WTC11 (cell line): ENCODE measurements around the gene PCDHGC5. TPM values are rescaled to one million over a fixed set of nuclear protein-coding genes. Genes with fewer than 3 reads are reported as not detected.

ENCODE experiments used
- ATAC-seq: fragments of 200-7000 bp; cut with Tn5 transposase; 2 replicates; pipeline ENCODE4 v1.10.0; 2021; ENCODE audit warnings: mild to moderate bottlenecking, moderate library complexity
- CTCF ChIA-PET: fragments of 300-600 bp; sonication (Branson Sonifier 250); formaldehyde crosslinking; loops from one replicate; lab custom pipeline; 2021; ENCODE audit warnings: antibody characterized with exemption; lab: Charles Lee
- POLR2A ChIA-PET: fragments of 350-600 bp; sonication (Branson Sonifier 250); formaldehyde crosslinking; loops from one replicate; lab custom pipeline; 2021; ENCODE audit warnings: antibody characterized with exemption; lab: Charles Lee
- DNase-seq: peaks from one replicate; pipeline ENCODE4 v3.0.0; 2021; ENCODE audit warnings: low spot score
- H3K27ac Mint-ChIP-seq: 2 replicates; pipeline ENCODE4 v1.8.0; 2021; ENCODE audit warnings: mixed read lengths
- H3K27me3 Mint-ChIP-seq: 2 replicates; pipeline ENCODE4 v1.8.0; 2021; ENCODE audit warnings: low read depth, mild to moderate bottlenecking, moderate library complexity, mixed read lengths
- H3K36me3 Mint-ChIP-seq: 2 replicates; pipeline ENCODE4 v1.8.0; 2021; ENCODE audit warnings: mixed read lengths
- H3K4me1 Mint-ChIP-seq: 2 replicates; pipeline ENCODE4 v1.8.0; 2022; ENCODE audit warnings: mixed read lengths
- H3K4me3 Mint-ChIP-seq: 2 replicates; pipeline ENCODE4 v1.8.0; 2021; ENCODE audit warnings: mild to moderate bottlenecking, moderate library complexity, mixed read lengths
- H3K9me3 Mint-ChIP-seq: 2 replicates; pipeline ENCODE4 v1.8.0; 2021; ENCODE audit warnings: mixed read lengths
- FOXJ3 ChIP-seq: sonication (generic); formaldehyde crosslinking; IDR thresholded peaks from 2 replicates; pipeline ENCODE4 v1.9.0; 2021; ENCODE audit warnings: missing genetic modification reagents, mild to moderate bottlenecking, borderline replicate concordance
- IRF2 ChIP-seq: sonication (generic); formaldehyde crosslinking; IDR thresholded peaks from 2 replicates; pipeline ENCODE4 v1.8.0; 2022; ENCODE audit warnings: low read depth, missing genetic modification reagents, borderline replicate concordance
- KAT7 ChIP-seq: sonication (generic); formaldehyde crosslinking; IDR thresholded peaks from 2 replicates; pipeline ENCODE4 v1.8.1; 2023; ENCODE audit warnings: missing genetic modification reagents, mild to moderate bottlenecking, borderline replicate concordance
- NFATC4 ChIP-seq: fragments of 250-450 bp; sonication (Bioruptor Pico); IDR thresholded peaks from 2 replicates; pipeline ENCODE4 v1.9.0; 2021; ENCODE audit warnings: mild to moderate bottlenecking
- NFYB ChIP-seq: sonication (generic); formaldehyde crosslinking; conservative IDR thresholded peaks from 2 replicates; pipeline ENCODE4 v1.8.0; 2022; ENCODE audit warnings: low read depth, missing genetic modification reagents
- NR1H2 ChIP-seq: sonication (generic); formaldehyde crosslinking; IDR thresholded peaks from 2 replicates; pipeline ENCODE4 v1.9.0; 2021; ENCODE audit warnings: mild to moderate bottlenecking, moderate library complexity, missing genetic modification reagents
- RORB ChIP-seq: fragments of 250-450 bp; sonication (Bioruptor Pico); IDR thresholded peaks from 2 replicates; pipeline ENCODE4 v1.9.0; 2021; ENCODE audit warnings: mild to moderate bottlenecking
- SMAD3 ChIP-seq: sonication (generic); formaldehyde crosslinking; IDR thresholded peaks from 2 replicates; pipeline ENCODE4 v1.8.0; 2022; ENCODE audit warnings: missing genetic modification reagents, mild to moderate bottlenecking, borderline replicate concordance
- SOX15 ChIP-seq: fragments of 250-450 bp; sonication (Bioruptor Pico); IDR thresholded peaks from 2 replicates; pipeline ENCODE4 v1.9.0; 2021; ENCODE audit warnings: mild to moderate bottlenecking
- SP1 ChIP-seq: sonication (generic); formaldehyde crosslinking; conservative IDR thresholded peaks from 2 replicates; pipeline ENCODE4 v1.8.1; 2022; ENCODE audit warnings: missing genetic modification reagents
- TCF7 ChIP-seq: sonication (generic); formaldehyde crosslinking; IDR thresholded peaks from 2 replicates; pipeline ENCODE4 v1.8.0; 2022; ENCODE audit warnings: mild to moderate bottlenecking, low read depth, missing genetic modification reagents, moderate library complexity
- ZNF121 ChIP-seq: sonication (generic); formaldehyde crosslinking; IDR thresholded peaks from 2 replicates; pipeline ENCODE4 v1.8.0; 2023; ENCODE audit warnings: missing genetic modification reagents
- ZNF263 ChIP-seq: sonication (generic); formaldehyde crosslinking; IDR thresholded peaks from 2 replicates; pipeline ENCODE4 v1.8.1; 2022; ENCODE audit warnings: low read depth, mild to moderate bottlenecking, moderate library complexity, missing genetic modification reagents
- ZNF423 ChIP-seq: fragments of 250-450 bp; sonication (Bioruptor Pico); IDR thresholded peaks from 2 replicates; pipeline ENCODE4 v2.1.2; 2022; ENCODE audit warnings: mild to moderate bottlenecking, moderate library complexity
- total RNA-seq: library from RNA; stranded (reverse); gene quantifications from 3 replicates; pipeline ENCODE4 v1.2.3, GENCODE V29; 2021
- TF ChIP-seq, protein P1 (sequence below): fragments of 250-450 bp; sonication (Bioruptor Pico); IDR thresholded peaks from 2 replicates; pipeline ENCODE4 v1.9.0; 2021; ENCODE audit warnings: moderate library complexity, mild to moderate bottlenecking, inconsistent platforms, borderline replicate concordance
- TF ChIP-seq, protein P2 (sequence below): sonication (generic); formaldehyde crosslinking; IDR thresholded peaks from 2 replicates; pipeline ENCODE4 v1.8.0; 2022; ENCODE audit warnings: mild to moderate bottlenecking, missing genetic modification reagents
- TF ChIP-seq, protein P3 (sequence below): sonication (generic); formaldehyde crosslinking; IDR thresholded peaks from 2 replicates; pipeline ENCODE4 v1.8.1; 2023; ENCODE audit warnings: mild to moderate bottlenecking, missing genetic modification reagents, borderline replicate concordance
- TF ChIP-seq, protein P4 (sequence below): sonication (generic); formaldehyde crosslinking; IDR thresholded peaks from 2 replicates; pipeline ENCODE4 v1.8.0; 2022; ENCODE audit warnings: mild to moderate bottlenecking, missing genetic modification reagents
- TF ChIP-seq, protein P5 (sequence below): fragments of 250-450 bp; sonication (Bioruptor Pico); IDR thresholded peaks from 2 replicates; pipeline ENCODE4 v1.9.0; 2021; ENCODE audit warnings: mild to moderate bottlenecking
- TF ChIP-seq, protein P6 (sequence below): sonication (generic); formaldehyde crosslinking; IDR thresholded peaks from 2 replicates; pipeline ENCODE4 v1.8.1; 2022; ENCODE audit warnings: mild to moderate bottlenecking, missing genetic modification reagents, moderate library complexity, borderline replicate concordance

The PCDHGC5 gene
- total RNA-seq, 1 experiment from 2014 or later: 1.5 TPM

DNA sequence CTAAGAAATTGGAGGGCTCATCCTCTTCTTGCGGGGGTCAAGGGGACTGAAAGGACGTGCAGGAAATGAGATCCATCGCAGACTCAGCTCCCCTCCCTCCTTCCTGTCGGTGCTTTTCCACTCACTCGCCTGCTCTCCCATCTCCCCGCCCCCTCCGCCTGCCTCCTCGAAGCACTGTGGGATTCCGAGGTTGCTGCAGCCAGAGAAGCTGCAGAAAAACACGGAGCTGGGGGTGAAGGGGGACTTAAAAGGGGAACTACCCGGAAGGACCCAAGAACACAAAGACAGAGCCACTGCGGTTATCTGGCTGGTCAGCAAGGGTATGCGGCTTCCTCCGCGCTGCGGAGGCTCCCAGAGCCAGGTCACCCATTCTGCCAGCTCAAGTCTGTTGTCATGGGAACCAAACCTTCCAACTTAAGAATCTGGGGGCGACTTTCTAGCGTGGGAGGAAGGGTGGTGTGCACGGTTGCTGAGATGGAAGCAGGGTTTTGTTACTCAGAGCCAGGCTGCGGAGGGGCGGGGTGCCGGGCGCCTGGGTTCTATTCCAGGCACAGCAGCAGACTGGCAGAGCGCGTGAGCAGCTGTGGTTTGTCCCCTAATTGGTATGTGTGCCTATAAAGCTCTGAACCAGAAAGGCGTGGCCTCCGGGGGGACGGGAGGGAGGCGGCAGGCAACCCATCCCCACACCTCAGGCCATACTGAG, 24.9 kb downstream of the PCDHGC5 start (continued):
- TF ChIP-seq, protein P1, sequence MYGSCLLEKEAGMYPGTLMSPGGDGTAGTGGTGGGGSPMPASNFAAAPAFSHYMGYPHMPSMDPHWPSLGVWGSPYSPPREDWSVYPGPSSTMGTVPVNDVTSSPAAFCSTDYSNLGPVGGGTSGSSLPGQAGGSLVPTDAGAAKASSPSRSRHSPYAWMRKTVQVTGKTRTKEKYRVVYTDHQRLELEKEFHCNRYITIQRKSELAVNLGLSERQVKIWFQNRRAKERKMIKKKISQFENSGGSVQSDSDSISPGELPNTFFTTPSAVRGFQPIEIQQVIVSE (CRISPR knock-in tag): no peak
- TF ChIP-seq NFATC4 (CRISPR knock-in tag) (no peak), ZNF423 (CRISPR knock-in tag) (no peak), ZNF121 (CRISPR knock-in tag) (no peak), IRF2 (CRISPR knock-in tag) (no peak), NFYB (CRISPR knock-in tag) (no peak), TCF7 (CRISPR knock-in tag) (no peak), NR1H2 (CRISPR knock-in tag) (no peak), SOX15 (CRISPR knock-in tag) (no peak)
- TF ChIP-seq, protein P2, sequence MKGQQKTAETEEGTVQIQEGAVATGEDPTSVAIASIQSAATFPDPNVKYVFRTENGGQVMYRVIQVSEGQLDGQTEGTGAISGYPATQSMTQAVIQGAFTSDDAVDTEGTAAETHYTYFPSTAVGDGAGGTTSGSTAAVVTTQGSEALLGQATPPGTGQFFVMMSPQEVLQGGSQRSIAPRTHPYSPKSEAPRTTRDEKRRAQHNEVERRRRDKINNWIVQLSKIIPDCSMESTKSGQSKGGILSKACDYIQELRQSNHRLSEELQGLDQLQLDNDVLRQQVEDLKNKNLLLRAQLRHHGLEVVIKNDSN (CRISPR knock-in tag): no peak
- TF ChIP-seq, protein P3, sequence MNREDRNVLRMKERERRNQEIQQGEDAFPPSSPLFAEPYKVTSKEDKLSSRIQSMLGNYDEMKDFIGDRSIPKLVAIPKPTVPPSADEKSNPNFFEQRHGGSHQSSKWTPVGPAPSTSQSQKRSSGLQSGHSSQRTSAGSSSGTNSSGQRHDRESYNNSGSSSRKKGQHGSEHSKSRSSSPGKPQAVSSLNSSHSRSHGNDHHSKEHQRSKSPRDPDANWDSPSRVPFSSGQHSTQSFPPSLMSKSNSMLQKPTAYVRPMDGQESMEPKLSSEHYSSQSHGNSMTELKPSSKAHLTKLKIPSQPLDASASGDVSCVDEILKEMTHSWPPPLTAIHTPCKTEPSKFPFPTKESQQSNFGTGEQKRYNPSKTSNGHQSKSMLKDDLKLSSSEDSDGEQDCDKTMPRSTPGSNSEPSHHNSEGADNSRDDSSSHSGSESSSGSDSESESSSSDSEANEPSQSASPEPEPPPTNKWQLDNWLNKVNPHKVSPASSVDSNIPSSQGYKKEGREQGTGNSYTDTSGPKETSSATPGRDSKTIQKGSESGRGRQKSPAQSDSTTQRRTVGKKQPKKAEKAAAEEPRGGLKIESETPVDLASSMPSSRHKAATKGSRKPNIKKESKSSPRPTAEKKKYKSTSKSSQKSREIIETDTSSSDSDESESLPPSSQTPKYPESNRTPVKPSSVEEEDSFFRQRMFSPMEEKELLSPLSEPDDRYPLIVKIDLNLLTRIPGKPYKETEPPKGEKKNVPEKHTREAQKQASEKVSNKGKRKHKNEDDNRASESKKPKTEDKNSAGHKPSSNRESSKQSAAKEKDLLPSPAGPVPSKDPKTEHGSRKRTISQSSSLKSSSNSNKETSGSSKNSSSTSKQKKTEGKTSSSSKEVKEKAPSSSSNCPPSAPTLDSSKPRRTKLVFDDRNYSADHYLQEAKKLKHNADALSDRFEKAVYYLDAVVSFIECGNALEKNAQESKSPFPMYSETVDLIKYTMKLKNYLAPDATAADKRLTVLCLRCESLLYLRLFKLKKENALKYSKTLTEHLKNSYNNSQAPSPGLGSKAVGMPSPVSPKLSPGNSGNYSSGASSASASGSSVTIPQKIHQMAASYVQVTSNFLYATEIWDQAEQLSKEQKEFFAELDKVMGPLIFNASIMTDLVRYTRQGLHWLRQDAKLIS (CRISPR knock-in tag): no peak

DNA sequence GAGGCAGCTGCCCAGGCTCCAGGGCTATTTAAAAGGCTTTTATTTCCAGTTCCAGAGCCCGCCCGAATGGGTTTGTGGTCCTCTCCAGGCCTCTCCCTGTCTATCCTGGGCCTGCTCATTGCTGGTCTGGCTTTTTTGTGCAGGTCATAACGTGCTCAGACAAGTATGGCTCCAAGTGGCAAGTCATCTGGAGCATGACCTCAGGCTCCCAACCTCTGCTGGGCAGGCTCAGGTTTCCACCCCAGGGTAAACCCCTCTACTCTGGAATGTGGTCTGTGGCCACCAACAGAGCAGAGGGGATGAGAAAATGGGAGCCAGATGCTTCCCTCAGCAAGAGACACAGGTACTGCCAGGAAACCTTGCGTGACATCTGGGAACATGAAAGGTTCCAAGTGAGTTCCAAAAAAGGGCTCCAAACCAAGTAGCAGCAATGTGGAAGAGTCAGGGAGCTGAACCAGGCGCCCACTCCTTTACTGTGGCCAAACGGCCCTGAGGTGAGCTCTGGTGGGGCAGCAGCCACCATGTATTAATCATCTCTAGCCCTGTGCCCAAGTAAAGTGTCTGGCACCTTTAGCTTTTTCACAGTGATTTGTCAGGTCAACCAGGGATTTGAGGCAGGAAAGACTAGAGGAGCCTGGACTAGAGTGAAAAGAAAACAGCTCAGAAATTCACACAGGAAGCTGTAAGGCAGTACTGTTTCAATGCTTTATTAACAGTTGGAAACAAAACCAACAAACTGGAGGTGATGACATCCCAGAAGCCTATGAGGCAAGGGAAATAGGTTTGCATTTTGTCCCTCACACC, 25.7 kb downstream of the PCDHGC5 start:
- peak overlapping the region; percentile 94 for H3K27ac Mint-ChIP-seq
- no peaks in the 10 kb centered on the region for H3K27me3 Mint-ChIP-seq
- H3K36me3 Mint-ChIP-seq: peaks cover 31% of the 10 kb centered on the region
- peaks cover 43% of the 10 kb centered on the region for H3K4me1 Mint-ChIP-seq
- peak overlapping the region; percentile 87 for H3K4me3 Mint-ChIP-seq
- no peaks in the 10 kb centered on the region for H3K9me3 Mint-ChIP-seq
- CTCF ChIA-PET: interaction anchor here (0.5 to 10.5 kb wide), 46 partner anchors 10 to 446 kb away, joined by 3 to 131 read pairs (median 6); partner anchors contain the start of genes DIAPH1, PCDHB10, PCDHB14 and PCDHB15
- DNase-seq (peak; percentile 70), ATAC-seq (peak; percentile 64)
- TF ChIP-seq SP1: 0 out of 2 replicates have a peak, but pooled peaks have one; percentile 8
- TF ChIP-seq, protein P4, sequence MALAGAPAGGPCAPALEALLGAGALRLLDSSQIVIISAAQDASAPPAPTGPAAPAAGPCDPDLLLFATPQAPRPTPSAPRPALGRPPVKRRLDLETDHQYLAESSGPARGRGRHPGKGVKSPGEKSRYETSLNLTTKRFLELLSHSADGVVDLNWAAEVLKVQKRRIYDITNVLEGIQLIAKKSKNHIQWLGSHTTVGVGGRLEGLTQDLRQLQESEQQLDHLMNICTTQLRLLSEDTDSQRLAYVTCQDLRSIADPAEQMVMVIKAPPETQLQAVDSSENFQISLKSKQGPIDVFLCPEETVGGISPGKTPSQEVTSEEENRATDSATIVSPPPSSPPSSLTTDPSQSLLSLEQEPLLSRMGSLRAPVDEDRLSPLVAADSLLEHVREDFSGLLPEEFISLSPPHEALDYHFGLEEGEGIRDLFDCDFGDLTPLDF (CRISPR knock-in tag): no peak
- TF ChIP-seq, all 79 proteins: peak for 1
- POLR2A ChIA-PET: interaction anchor here (0.6 to 2.5 kb wide), 12 partner anchors 10 to 195 kb away, joined by 3 to 10 read pairs (median 4); partner anchors contain the start of genes PCDHGA10, PCDHGA11, PCDHGA12 and PCDHGB7

DNA sequence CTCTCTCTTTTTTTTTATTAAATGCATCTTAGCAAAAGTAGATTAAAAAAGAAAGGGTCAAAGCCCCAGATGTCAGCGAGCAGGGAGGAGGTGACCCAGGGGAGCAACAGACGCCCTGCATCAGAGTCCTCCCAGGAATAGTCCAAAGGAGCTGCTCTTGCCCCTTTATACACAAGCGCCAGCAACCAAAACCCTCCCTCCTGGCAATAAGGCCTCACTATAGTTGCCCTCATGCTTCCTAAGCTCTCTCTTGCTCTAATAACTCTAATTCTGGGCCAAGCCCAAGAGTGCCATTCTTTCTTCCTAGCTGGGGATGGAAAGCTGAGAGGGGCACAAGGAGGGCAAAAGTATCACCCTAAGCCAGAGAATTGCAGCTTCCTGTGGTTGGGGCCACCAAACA, 26.3 kb downstream of the PCDHGC5 start:
- DNase-seq (no peak), ATAC-seq (no peak)
- 0 out of 2 replicates have a peak overlapping the region, but pooled peaks have one; percentile 69 for H3K27ac Mint-ChIP-seq
- ChIA-PET CTCF (interaction anchor here (0.5 to 10.5 kb wide), 24 partner anchors 10 to 338 kb away, joined by 3 to 131 read pairs (median 22); partner anchors contain the start of genes PCDHB14, PCDHB15, PCDHB8 and PCDHB9), POLR2A (interaction anchor here (0.9 to 2.5 kb wide), 3 partner anchors 19 to 43 kb away, joined by 4 to 7 read pairs (median 4); no protein-coding TSS in a partner anchor)
- H3K4me1 Mint-ChIP-seq: peaks cover 38% of the 10 kb centered on the region
- H3K36me3 Mint-ChIP-seq: peaks cover 37% of the 10 kb centered on the region
- no peaks in the 10 kb centered on the region for H3K27me3 Mint-ChIP-seq
- no peak overlapping the region for H3K4me3 Mint-ChIP-seq
- no peaks in the 10 kb centered on the region for H3K9me3 Mint-ChIP-seq
- TF ChIP-seq, protein P5, sequence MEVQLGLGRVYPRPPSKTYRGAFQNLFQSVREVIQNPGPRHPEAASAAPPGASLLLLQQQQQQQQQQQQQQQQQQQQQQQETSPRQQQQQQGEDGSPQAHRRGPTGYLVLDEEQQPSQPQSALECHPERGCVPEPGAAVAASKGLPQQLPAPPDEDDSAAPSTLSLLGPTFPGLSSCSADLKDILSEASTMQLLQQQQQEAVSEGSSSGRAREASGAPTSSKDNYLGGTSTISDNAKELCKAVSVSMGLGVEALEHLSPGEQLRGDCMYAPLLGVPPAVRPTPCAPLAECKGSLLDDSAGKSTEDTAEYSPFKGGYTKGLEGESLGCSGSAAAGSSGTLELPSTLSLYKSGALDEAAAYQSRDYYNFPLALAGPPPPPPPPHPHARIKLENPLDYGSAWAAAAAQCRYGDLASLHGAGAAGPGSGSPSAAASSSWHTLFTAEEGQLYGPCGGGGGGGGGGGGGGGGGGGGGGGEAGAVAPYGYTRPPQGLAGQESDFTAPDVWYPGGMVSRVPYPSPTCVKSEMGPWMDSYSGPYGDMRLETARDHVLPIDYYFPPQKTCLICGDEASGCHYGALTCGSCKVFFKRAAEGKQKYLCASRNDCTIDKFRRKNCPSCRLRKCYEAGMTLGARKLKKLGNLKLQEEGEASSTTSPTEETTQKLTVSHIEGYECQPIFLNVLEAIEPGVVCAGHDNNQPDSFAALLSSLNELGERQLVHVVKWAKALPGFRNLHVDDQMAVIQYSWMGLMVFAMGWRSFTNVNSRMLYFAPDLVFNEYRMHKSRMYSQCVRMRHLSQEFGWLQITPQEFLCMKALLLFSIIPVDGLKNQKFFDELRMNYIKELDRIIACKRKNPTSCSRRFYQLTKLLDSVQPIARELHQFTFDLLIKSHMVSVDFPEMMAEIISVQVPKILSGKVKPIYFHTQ (CRISPR knock-in tag): no peak
- TF ChIP-seq SOX15 (CRISPR knock-in tag) (no peak), RORB (no peak), SMAD3 (CRISPR knock-in tag) (no peak), KAT7 (CRISPR knock-in tag) (no peak), NR1H2 (CRISPR knock-in tag) (no peak), FOXJ3 (no peak), NFYB (CRISPR knock-in tag) (no peak), ZNF263 (CRISPR knock-in tag) (no peak)
- TF ChIP-seq, protein P6, sequence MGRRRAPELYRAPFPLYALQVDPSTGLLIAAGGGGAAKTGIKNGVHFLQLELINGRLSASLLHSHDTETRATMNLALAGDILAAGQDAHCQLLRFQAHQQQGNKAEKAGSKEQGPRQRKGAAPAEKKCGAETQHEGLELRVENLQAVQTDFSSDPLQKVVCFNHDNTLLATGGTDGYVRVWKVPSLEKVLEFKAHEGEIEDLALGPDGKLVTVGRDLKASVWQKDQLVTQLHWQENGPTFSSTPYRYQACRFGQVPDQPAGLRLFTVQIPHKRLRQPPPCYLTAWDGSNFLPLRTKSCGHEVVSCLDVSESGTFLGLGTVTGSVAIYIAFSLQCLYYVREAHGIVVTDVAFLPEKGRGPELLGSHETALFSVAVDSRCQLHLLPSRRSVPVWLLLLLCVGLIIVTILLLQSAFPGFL (CRISPR knock-in tag): no peak
